ENCODE data around the gene SNCG. TPM values are rescaled to one million over a fixed set of nuclear protein-coding genes. Genes with fewer than 3 reads are reported as not detected.
"Not testable (repeated sequence)": the region's sequence is repeated elsewhere in the genome, so short reads cannot be mapped to it uniquely, and the experiment has no call there.

SNCG gene
- total RNA-seq, 3 donors from 2014 or later, result 52.1 to 255 (median 53.7) TPM

DNA sequence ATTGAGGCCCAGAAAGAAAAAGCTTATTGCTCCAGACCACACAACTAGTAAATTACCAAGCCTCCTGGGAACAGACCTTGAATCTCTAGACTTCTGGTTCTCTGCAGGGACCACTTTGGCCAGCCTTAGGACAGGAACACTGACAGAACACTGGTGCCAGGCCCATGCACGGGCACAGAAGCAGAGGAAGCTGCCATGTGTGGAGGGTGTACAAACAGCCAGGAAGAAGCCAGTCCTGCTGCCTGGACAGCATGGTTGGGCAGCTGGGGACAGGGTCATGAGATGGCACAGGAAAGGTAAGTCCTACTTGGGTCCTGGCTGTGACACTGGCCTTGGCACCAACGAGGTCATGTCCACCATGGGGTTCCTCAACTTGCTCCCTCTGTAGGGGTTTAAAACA is 20.1 kb upstream of the SNCG start:
- Histone ChIP-seq H3K4me3 (no peak overlapping the region), H3K27me3 (no peaks in the 10 kb centered on the region), H3K9me3 (no peaks in the 10 kb centered on the region), H3K27ac (no peak overlapping the region), H3K36me3 (no peaks in the 10 kb centered on the region), H3K4me1 (no peaks in the 10 kb centered on the region)
- intact Hi-C loops (cut with DNase I; ENCODE audit: low total_unique reads), result no loop called here
- TF ChIP-seq, protein P1, sequence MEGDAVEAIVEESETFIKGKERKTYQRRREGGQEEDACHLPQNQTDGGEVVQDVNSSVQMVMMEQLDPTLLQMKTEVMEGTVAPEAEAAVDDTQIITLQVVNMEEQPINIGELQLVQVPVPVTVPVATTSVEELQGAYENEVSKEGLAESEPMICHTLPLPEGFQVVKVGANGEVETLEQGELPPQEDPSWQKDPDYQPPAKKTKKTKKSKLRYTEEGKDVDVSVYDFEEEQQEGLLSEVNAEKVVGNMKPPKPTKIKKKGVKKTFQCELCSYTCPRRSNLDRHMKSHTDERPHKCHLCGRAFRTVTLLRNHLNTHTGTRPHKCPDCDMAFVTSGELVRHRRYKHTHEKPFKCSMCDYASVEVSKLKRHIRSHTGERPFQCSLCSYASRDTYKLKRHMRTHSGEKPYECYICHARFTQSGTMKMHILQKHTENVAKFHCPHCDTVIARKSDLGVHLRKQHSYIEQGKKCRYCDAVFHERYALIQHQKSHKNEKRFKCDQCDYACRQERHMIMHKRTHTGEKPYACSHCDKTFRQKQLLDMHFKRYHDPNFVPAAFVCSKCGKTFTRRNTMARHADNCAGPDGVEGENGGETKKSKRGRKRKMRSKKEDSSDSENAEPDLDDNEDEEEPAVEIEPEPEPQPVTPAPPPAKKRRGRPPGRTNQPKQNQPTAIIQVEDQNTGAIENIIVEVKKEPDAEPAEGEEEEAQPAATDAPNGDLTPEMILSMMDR (IDR thresholded peaks at IDR 0.05), result no peak
- TF ChIP-seq POLR2A (IDR thresholded peaks at IDR 0.05), result no peak
- TF ChIP-seq POLR2AphosphoS5 (IDR thresholded peaks at IDR 0.05), result no peak
- peak in 1 of 2 donors; percentile 16 for DNase-seq (ENCODE audit: low spot score in 2 of 2)

DNA sequence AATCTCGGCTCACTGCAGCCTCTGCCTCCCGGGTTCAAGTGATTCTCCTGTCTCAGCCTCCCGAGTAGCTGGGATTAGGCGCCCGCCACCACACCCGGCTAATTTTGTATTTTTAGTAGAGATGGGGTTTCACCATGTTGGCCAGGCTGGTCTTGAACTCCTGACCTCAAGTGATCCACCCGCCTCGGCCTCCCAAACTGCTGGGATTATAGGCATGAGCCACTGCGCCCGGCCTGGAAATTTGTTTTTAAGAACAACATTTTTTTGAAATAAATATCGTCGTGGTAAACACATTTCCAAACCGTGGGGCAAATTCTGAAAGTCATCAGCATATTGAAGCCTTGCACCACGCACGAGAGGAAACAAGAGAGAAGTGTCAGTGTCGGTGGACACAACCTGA is 18.3 kb upstream of the SNCG start:
- H3K36me3 ChIP-seq; intact Hi-C loops (cut with DNase I; ENCODE audit: low total_unique reads); H3K4me3 ChIP-seq; H3K9me3 ChIP-seq; H3K4me1 ChIP-seq; H3K27me3 ChIP-seq; H3K27ac ChIP-seq: not testable (repeated sequence)
- DNase-seq (ENCODE audit: low spot score in 2 of 2), result peak in 1 of 2 donors; percentile 17

DNA sequence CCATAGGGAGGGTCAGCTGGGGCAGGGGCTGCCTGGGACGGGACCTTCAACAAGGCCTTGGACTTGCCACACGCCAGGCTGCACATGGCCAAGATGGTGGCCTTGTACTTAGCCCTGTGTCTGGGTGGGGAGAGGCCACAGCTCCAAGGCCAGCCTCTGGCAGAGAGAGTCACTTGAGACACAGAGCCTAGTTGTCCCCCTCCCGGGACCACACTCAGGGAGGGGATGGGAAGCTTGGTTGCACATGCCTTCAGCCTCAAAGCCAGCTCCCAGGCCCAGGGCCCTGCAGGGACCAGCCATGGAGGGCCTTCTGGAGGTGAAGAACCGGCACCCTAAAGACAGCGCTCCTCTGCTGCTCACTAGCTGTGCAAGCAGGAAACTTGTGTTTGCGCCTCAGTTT is 17.7 kb upstream of the SNCG start:
- H3K4me3 ChIP-seq, result no peak overlapping the region
- H3K36me3 ChIP-seq, result no peaks in the 10 kb centered on the region
- H3K27me3 ChIP-seq, result no peaks in the 10 kb centered on the region
- peaks cover 0 to 2% of the 10 kb centered on the region in 2 donors for H3K4me1 ChIP-seq
- intact Hi-C loops (cut with DNase I; ENCODE audit: low total_unique reads), result no loop called here
- TF ChIP-seq, protein P1 (IDR thresholded peaks at IDR 0.05), result no peak
- TF ChIP-seq POLR2A (IDR thresholded peaks at IDR 0.05) (no peak), POLR2AphosphoS5 (IDR thresholded peaks at IDR 0.05) (no peak)
- H3K9me3 ChIP-seq, result no peaks in the 10 kb centered on the region
- DNase-seq (ENCODE audit: low spot score in 2 of 2), result no peak
- no peak overlapping the region for H3K27ac ChIP-seq

DNA sequence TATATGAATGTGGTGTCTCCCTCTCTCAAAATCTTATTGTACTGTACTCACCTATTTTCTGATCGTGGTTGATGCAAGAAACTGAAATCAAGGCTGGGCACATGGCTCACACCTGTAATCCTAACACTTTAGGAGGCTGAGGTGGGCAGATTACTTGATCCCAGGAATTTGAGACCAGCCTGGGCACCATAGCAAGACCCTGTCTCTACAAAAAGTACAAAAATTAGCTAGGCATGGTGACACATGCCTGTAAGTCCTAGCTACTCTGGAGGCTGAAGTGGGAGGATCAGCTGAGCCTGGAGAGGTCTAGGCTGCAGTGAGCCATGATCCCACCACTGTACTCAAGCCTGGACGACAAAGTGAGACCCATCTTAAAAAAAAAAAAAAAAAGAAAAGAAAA is 17.0 kb upstream of the SNCG start:
- intact Hi-C loops (cut with DNase I; ENCODE audit: low total_unique reads), result no loop called here
- H3K36me3 ChIP-seq, result no peaks in the 10 kb centered on the region
- DNase-seq (ENCODE audit: low spot score in 2 of 2), result peak in 1 of 2 donors; percentile 1
- H3K27ac ChIP-seq, result no peak overlapping the region
- H3K9me3 ChIP-seq, result no peaks in the 10 kb centered on the region
- peaks cover 0 to 6% of the 10 kb centered on the region in 2 donors for H3K4me1 ChIP-seq
- H3K4me3 ChIP-seq, result no peak overlapping the region
- H3K27me3 ChIP-seq, result no peaks in the 10 kb centered on the region
- TF ChIP-seq POLR2AphosphoS5 (IDR thresholded peaks at IDR 0.05), result no peak
- TF ChIP-seq POLR2A (IDR thresholded peaks at IDR 0.05), result no peak
- TF ChIP-seq, protein P1 (IDR thresholded peaks at IDR 0.05), result no peak

DNA sequence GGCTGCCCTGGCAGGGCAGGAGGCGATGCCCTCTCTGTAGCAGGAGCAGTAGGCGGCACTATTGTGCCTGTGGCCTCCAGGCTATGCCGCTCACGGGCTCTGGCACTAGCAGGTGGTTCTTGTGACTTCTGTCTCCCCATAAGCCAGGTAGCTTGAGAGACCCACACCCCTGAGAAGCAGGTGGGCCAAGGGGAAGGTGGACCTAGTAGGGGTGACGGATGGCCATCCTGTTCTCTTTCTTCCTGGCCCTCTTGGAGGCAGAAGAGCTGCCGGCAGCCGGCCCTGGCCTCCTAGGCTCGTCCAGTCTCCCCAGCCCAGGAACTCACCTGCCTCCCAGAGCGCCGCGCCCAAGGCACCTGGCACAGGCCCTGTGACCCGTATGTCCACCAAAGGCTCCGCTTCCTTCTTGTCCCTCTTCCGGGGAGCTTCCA is 16.4 kb upstream of the SNCG start:
- Histone ChIP-seq H3K4me3 (peak overlapping the region in 1 of 3 donors; percentile 54), H3K27me3 (no peaks in the 10 kb centered on the region), H3K27ac (no peak overlapping the region), H3K4me1 (peaks cover 0 to 6% of the 10 kb centered on the region in 2 donors), H3K9me3 (no peaks in the 10 kb centered on the region), H3K36me3 (no peaks in the 10 kb centered on the region)
- intact Hi-C loops (cut with DNase I; ENCODE audit: low total_unique reads), result no loop called here
- DNase-seq (ENCODE audit: low spot score in 2 of 2), result peak in 1 of 2 donors; percentile 12
- TF ChIP-seq POLR2A (IDR thresholded peaks at IDR 0.05) (no peak), POLR2AphosphoS5 (IDR thresholded peaks at IDR 0.05) (no peak)
- TF ChIP-seq, protein P1 (IDR thresholded peaks at IDR 0.05), result no peak

Measured in breast epithelium (tissue), 4 donors.